Measurements from ENCODE around the gene SPHK1.

The SPHK1 gene

GRCh38 chr17:76408037-76408849 is 23.8 kb downstream of the SPHK1 start:
- peak; percentile 65 for DNase-seq

GRCh38 chr17:76410328-76410965 is 26.0 kb downstream of the SPHK1 start:
- DNase-seq: no peak

- DNase-seq: no peak
These were observed 26.8 kb downstream of the SPHK1 start for GRCh38 chr17:76411247-76411646.

- DNase-seq: no peak
These were observed 30.2 kb downstream of the SPHK1 start for GRCh38 chr17:76414334-76415295.

GRCh38 chr17:76415786-76416185 is 31.4 kb downstream of the SPHK1 start:
- no peak for DNase-seq

- no peak for DNase-seq
These were observed 32.0 kb downstream of the SPHK1 start for GRCh38 chr17:76416457-76416856.

GRCh38 chr17:76416899-76417298 is 32.5 kb downstream of the SPHK1 start:
- DNase-seq: no peak

GRCh38 chr17:76417499-76418143 is 33.2 kb downstream of the SPHK1 start:
- DNase-seq: no peak

GRCh38 chr17:76419576-76420260 is 35.3 kb downstream of the SPHK1 start:
- DNase-seq: no peak

- DNase-seq: no peak
These were observed 36.1 kb downstream of the SPHK1 start for GRCh38 chr17:76420356-76421043.

GRCh38 chr17:76421044-76421407 is 36.6 kb downstream of the SPHK1 start:
- DNase-seq: no peak

GRCh38 chr17:76422406-76422805 is 38.0 kb downstream of the SPHK1 start:
- DNase-seq: no peak

- no peak for DNase-seq
These were observed 38.5 kb downstream of the SPHK1 start for GRCh38 chr17:76422860-76423259.

GRCh38 chr17:76426853-76427252 is 42.4 kb downstream of the SPHK1 start:
- no peak for DNase-seq

- peak; percentile 20 for DNase-seq
These were observed 43.3 kb downstream of the SPHK1 start for GRCh38 chr17:76427501-76428231.

GRCh38 chr17:76428511-76428910 is 44.1 kb downstream of the SPHK1 start:
- DNase-seq: no peak

- DNase-seq: no peak
These were observed 47.1 kb downstream of the SPHK1 start for GRCh38 chr17:76431509-76431908.

GRCh38 chr17:76432004-76432403 is 47.6 kb downstream of the SPHK1 start:
- DNase-seq: no peak

- DNase-seq: no peak
These were observed 48.4 kb downstream of the SPHK1 start for GRCh38 chr17:76432712-76433336.

GRCh38 chr17:76433693-76434092 is 49.3 kb downstream of the SPHK1 start:
- DNase-seq: no peak
